RWPE1 (cell line): ENCODE data around the gene HK1.

Source experiments
- CTCF ChIA-PET: fragments of 350-600 bp; sonication (Branson Sonifier 250); formaldehyde crosslinking; extraction: SDS; loops from one replicate; lab custom pipeline; 2021; lab: Yijun Ruan, JAX
- POLR2A ChIA-PET: fragments of 400-600 bp; formaldehyde crosslinking; extraction: SDS; loops from one replicate; lab custom pipeline; 2020; ENCODE audit warnings: antibody characterized with exemption; ENCODE audit not compliant: low non-redundant PET; lab: Yijun Ruan, JAX
- DNase-seq: peaks from one replicate; pipeline ENCODE4 v3.0.0; 2012; ENCODE audit warnings: low spot score
- H3K27ac ChIP-seq: fragments of 450-650 bp; 2 replicates; pipeline ENCODE4 v1.5.1; 2017
- CTCF ChIP-seq: fragments of 450-650 bp; conservative IDR thresholded peaks from 2 replicates; pipeline ENCODE4 v1.5.1; 2017; ENCODE audit warnings: low read depth, mild to moderate bottlenecking

Gene HK1

GRCh38 chr10:69344591-69345252 lies 66.4 kb downstream of the HK1 start:
- no peak for TF ChIP-seq CTCF
- DNase-seq, result no peak
- CTCF ChIA-PET, result no interaction called here
- peak overlapping the region; percentile 61 for H3K27ac ChIP-seq
- POLR2A ChIA-PET, result no interaction called here

- no peak for DNase-seq
- POLR2A ChIA-PET, result interaction anchor here (0.5 kb wide), 1 partner anchor 801 kb away, joined by 3 read pairs; the partner anchor contains the start of gene TYSND1
- TF ChIP-seq CTCF, result no peak
- H3K27ac ChIP-seq, result peak overlapping the region; percentile 61
- CTCF ChIA-PET, result no interaction called here
Measured at GRCh38 chr10:69345402-69345801, 67.1 kb downstream of the HK1 start.

- CTCF ChIA-PET, result no interaction called here
- POLR2A ChIA-PET, result interaction anchor here (0.5 kb wide), 1 partner anchor 800 kb away, joined by 3 read pairs; the partner anchor contains the start of gene TYSND1
- TF ChIP-seq CTCF, result no peak
- peak overlapping the region; percentile 61 for H3K27ac ChIP-seq
- no peak for DNase-seq
Measured at GRCh38 chr10:69345890-69346474, 67.7 kb downstream of the HK1 start.

GRCh38 chr10:69346776-69347175 lies 68.5 kb downstream of the HK1 start:
- CTCF ChIA-PET, result no interaction called here

GRCh38 chr10:69348816-69349541 lies 70.7 kb downstream of the HK1 start:
- H3K27ac ChIP-seq, result peak overlapping the region; percentile 93
- ChIA-PET CTCF (interaction anchor here (1.3 kb wide), 1 partner anchor 16 kb away, joined by 6 read pairs; no protein-coding TSS in a partner anchor), POLR2A (interaction anchor here (1.0 to 1.2 kb wide), 2 partner anchors 16 to 18 kb away, joined by 3 read pairs; no protein-coding TSS in a partner anchor)
- DNase-seq, result peak; percentile 98
- TF ChIP-seq CTCF, result no peak

More at GRCh38 chr10:69346776-69347175, 68.5 kb downstream of the HK1 start:
- no peak for DNase-seq
- POLR2A ChIA-PET, result no interaction called here
- peak overlapping the region; percentile 70 for H3K27ac ChIP-seq
- TF ChIP-seq CTCF, result no peak

GRCh38 chr10:69349542-69349888 lies 71.2 kb downstream of the HK1 start:
- TF ChIP-seq CTCF, result no peak
- H3K27ac ChIP-seq, result peak overlapping the region; percentile 93
- no peak for DNase-seq
- CTCF ChIA-PET, result no interaction called here
- POLR2A ChIA-PET, result no interaction called here
